Neural cell (in vitro differentiated cells): ENCODE data around the gene DHRS1. TPM values are rescaled to one million over a fixed set of nuclear protein-coding genes. Genes with fewer than 3 reads are reported as not detected.

Experiments used
- H2AFZ ChIP-seq: fragments of 200-600, 300-800 bp; sonication (generic), shearing (Covaris generic); 2 replicates; pipeline ENCODE4 v1.6.0; 2014; ENCODE audit warnings: low read depth, mild to moderate bottlenecking, antibody characterized with exemption, low read length, moderate library complexity
- H3F3A ChIP-seq: fragments of 200-600 bp; shearing (Covaris generic); 2 replicates; pipeline ENCODE4 v1.6.1; 2016; ENCODE audit warnings: mild to moderate bottlenecking, moderate library complexity, mixed read lengths, antibody characterized with exemption, low read length; ENCODE audit not compliant: insufficient read depth, poor library complexity, severe bottlenecking
- H3K27ac ChIP-seq: fragments of 200-600, 300-800 bp; sonication (generic), shearing (Covaris generic); 2 replicates; pipeline ENCODE4 v1.5.1; 2014; ENCODE audit warnings: mild to moderate bottlenecking, low read length, moderate library complexity
- H3K27me3 ChIP-seq: fragments of 300-800, 200-600 bp; sonication (generic), shearing (Covaris generic); 2 replicates; pipeline ENCODE4 v1.6.0; 2014; ENCODE audit warnings: mild to moderate bottlenecking, low read depth, low read length, moderate library complexity; ENCODE audit not compliant: insufficient read depth
- H3K36me3 ChIP-seq: fragments of 300-800, 200-600 bp; sonication (generic), shearing (Covaris generic); 2 replicates; pipeline ENCODE4 v1.5.1; 2014; ENCODE audit warnings: mild to moderate bottlenecking, antibody characterized with exemption, low read length, moderate library complexity; ENCODE audit not compliant: insufficient read depth
- H3K4me2 ChIP-seq: fragments of 300-800, 200-600 bp; sonication (generic), shearing (Covaris generic); 2 replicates; pipeline ENCODE4 v1.6.0; 2014; ENCODE audit warnings: mild to moderate bottlenecking, low read length
- H3K4me3 ChIP-seq: fragments of 300-800, 200-600 bp; sonication (generic), shearing (Covaris generic); 2 replicates; pipeline ENCODE4 v1.5.1; 2014; ENCODE audit warnings: mild to moderate bottlenecking, low read length, moderate library complexity
- H3K79me2 ChIP-seq: fragments of 200-600 bp; shearing (Covaris generic); replicated peaks from 2 replicates; pipeline ENCODE4 v1.6.0; 2014; ENCODE audit warnings: mild to moderate bottlenecking, low read length, moderate library complexity; ENCODE audit not compliant: insufficient read depth
- H3K9ac ChIP-seq: fragments of 300-800, 200-600 bp; sonication (generic), shearing (Covaris generic); 2 replicates; pipeline ENCODE4 v1.6.1; 2016; ENCODE audit warnings: mild to moderate bottlenecking, low read length, mixed read lengths
- H3K9me2 ChIP-seq: fragments of 200-600 bp; shearing (Covaris generic); 2 replicates; pipeline ENCODE4 v1.6.1; 2016; ENCODE audit warnings: mild to moderate bottlenecking, low read length, mixed read lengths; ENCODE audit not compliant: insufficient read depth
- H3K9me3 ChIP-seq: fragments of 200-600, 300-800 bp; sonication (generic), shearing (Covaris generic); 2 replicates; pipeline ENCODE4 v1.6.1; 2016; ENCODE audit warnings: mild to moderate bottlenecking, mixed run types, low read length, moderate library complexity, mixed read lengths
- H4K20me1 ChIP-seq: fragments of 200-600 bp; shearing (Covaris generic); 2 replicates; pipeline ENCODE4 v1.6.1; 2016; ENCODE audit warnings: mild to moderate bottlenecking, mixed run types; ENCODE audit not compliant: insufficient read depth
- EP300 ChIP-seq: fragments of 450-650 bp; conservative IDR thresholded peaks from 2 replicates; pipeline ENCODE4 v1.6.1; 2014; ENCODE audit warnings: antibody characterized with exemption, mild to moderate bottlenecking, moderate library complexity; ENCODE audit not compliant: poor library complexity, severe bottlenecking
- EZH2 ChIP-seq: fragments of 200-600, 300-800 bp; shearing (Covaris generic), sonication (generic); IDR thresholded peaks from 2 replicates; pipeline ENCODE4 v1.6.1; 2014; ENCODE audit warnings: antibody characterized with exemption, low read length, borderline replicate concordance, mild to moderate bottlenecking; ENCODE audit not compliant: insufficient read depth, poor library complexity, severe bottlenecking
- MXI1 ChIP-seq: fragments of 450-650 bp; conservative IDR thresholded peaks from 2 replicates; pipeline ENCODE4 v1.6.1; 2014; ENCODE audit warnings: antibody characterized with exemption, mild to moderate bottlenecking; ENCODE audit not compliant: poor library complexity, severe bottlenecking
- RAD21 ChIP-seq: fragments of 450-650 bp; conservative IDR thresholded peaks from 2 replicates; pipeline ENCODE4 v1.6.1; 2014; ENCODE audit warnings: antibody characterized with exemption, mild to moderate bottlenecking, moderate library complexity
- SMC3 ChIP-seq: fragments of 450-650 bp; conservative IDR thresholded peaks from 2 replicates; pipeline ENCODE4 v1.6.1; 2014; ENCODE audit warnings: antibody characterized with exemption, mild to moderate bottlenecking, moderate library complexity; ENCODE audit not compliant: poor library complexity
- TAF1 ChIP-seq: IDR thresholded peaks from 2 replicates; pipeline ENCODE4 v1.6.1; 2012; ENCODE audit warnings: low read depth
- polyA plus RNA-seq: library from polyadenylated mRNA; depleted of rRNA; stranded (reverse); fragments of >200 nt; gene quantifications from 2 replicates; pipeline ENCODE4 v1.2.3, GENCODE V29; 2014
- TF ChIP-seq, protein P1 (sequence below): fragments of 450-650 bp; IDR thresholded peaks from 2 replicates; pipeline ENCODE4 v1.5.1; 2014; ENCODE audit warnings: antibody characterized with exemption, mild to moderate bottlenecking, moderate library complexity; ENCODE audit not compliant: poor library complexity, severe bottlenecking
- TF ChIP-seq, protein P2 (sequence below): IDR thresholded peaks from 2 replicates; pipeline ENCODE4 v1.6.1; 2012; ENCODE audit warnings: borderline replicate concordance

Gene DHRS1
- polyA plus RNA-seq, 1 donor from 2014 or later = 6.9 TPM

DNA sequence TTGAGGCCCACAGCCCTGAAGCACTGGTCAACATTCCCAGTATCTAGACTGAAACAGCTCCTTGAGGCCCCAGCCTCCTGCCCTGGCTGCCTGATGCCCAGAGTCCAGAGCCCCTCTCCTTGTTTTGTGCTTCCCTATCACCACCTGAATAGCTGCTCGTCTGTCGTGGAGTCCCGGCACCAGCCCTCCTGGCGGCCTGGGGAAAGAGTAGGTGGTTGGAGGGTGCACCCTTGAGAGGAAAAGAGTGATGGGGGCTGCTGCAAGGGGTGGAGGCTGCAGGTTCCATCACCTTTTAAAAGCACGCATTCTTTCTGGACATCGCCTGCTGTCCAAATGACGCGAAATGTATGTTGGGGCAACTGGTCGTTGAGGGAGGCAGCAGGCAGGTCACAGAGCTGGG lies 31.4 kb downstream of the DHRS1 start:
- H3K27ac ChIP-seq = no peak overlapping the region
- no peak overlapping the region for H3K9ac ChIP-seq
- no peak overlapping the region for H3K4me3 ChIP-seq
- no peak overlapping the region for H2AFZ ChIP-seq
- no peaks in the 10 kb centered on the region for H4K20me1 ChIP-seq
- no peaks in the 10 kb centered on the region for H3F3A ChIP-seq
- no peaks in the 10 kb centered on the region for H3K79me2 ChIP-seq
- H3K4me2 ChIP-seq = no peak overlapping the region
- no peaks in the 10 kb centered on the region for H3K36me3 ChIP-seq
- H3K9me3 ChIP-seq = no peaks in the 10 kb centered on the region
- no peaks in the 10 kb centered on the region for H3K27me3 ChIP-seq
- H3K9me2 ChIP-seq = no peaks in the 10 kb centered on the region
- TF ChIP-seq SMC3 (no peak), EP300 (no peak), RAD21 (no peak), EZH2 (no peak)
- TF ChIP-seq, protein P1, sequence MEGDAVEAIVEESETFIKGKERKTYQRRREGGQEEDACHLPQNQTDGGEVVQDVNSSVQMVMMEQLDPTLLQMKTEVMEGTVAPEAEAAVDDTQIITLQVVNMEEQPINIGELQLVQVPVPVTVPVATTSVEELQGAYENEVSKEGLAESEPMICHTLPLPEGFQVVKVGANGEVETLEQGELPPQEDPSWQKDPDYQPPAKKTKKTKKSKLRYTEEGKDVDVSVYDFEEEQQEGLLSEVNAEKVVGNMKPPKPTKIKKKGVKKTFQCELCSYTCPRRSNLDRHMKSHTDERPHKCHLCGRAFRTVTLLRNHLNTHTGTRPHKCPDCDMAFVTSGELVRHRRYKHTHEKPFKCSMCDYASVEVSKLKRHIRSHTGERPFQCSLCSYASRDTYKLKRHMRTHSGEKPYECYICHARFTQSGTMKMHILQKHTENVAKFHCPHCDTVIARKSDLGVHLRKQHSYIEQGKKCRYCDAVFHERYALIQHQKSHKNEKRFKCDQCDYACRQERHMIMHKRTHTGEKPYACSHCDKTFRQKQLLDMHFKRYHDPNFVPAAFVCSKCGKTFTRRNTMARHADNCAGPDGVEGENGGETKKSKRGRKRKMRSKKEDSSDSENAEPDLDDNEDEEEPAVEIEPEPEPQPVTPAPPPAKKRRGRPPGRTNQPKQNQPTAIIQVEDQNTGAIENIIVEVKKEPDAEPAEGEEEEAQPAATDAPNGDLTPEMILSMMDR = no peak
- TF ChIP-seq, protein P2, sequence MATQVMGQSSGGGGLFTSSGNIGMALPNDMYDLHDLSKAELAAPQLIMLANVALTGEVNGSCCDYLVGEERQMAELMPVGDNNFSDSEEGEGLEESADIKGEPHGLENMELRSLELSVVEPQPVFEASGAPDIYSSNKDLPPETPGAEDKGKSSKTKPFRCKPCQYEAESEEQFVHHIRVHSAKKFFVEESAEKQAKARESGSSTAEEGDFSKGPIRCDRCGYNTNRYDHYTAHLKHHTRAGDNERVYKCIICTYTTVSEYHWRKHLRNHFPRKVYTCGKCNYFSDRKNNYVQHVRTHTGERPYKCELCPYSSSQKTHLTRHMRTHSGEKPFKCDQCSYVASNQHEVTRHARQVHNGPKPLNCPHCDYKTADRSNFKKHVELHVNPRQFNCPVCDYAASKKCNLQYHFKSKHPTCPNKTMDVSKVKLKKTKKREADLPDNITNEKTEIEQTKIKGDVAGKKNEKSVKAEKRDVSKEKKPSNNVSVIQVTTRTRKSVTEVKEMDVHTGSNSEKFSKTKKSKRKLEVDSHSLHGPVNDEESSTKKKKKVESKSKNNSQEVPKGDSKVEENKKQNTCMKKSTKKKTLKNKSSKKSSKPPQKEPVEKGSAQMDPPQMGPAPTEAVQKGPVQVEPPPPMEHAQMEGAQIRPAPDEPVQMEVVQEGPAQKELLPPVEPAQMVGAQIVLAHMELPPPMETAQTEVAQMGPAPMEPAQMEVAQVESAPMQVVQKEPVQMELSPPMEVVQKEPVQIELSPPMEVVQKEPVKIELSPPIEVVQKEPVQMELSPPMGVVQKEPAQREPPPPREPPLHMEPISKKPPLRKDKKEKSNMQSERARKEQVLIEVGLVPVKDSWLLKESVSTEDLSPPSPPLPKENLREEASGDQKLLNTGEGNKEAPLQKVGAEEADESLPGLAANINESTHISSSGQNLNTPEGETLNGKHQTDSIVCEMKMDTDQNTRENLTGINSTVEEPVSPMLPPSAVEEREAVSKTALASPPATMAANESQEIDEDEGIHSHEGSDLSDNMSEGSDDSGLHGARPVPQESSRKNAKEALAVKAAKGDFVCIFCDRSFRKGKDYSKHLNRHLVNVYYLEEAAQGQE = no peak

DNA sequence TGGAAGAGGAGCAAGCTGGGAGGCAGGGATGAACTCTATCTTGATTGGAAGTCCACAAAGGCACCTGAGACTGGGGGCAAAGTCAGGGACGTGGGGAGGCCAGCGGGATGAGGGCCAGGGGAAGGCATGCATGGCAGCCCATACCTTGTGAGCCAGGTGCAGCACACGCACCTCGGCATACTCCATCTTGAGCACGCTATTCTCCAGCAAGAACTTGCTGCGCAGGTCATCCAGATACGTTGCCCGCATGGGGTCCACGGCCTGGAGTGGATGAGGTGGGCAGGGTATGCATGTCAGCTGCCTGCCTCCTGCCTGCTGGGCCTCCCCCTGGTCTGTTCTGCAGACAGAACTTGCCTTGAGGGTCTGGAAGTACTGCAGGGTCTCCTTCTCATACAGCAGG lies 32.1 kb downstream of the DHRS1 start:
- Histone ChIP-seq H4K20me1 (no peaks in the 10 kb centered on the region), H3K9me2 (no peaks in the 10 kb centered on the region), H3K79me2 (no peaks in the 10 kb centered on the region), H3K4me2 (no peak overlapping the region), H3K27me3 (no peaks in the 10 kb centered on the region), H3K27ac (no peak overlapping the region), H3K9ac (no peak overlapping the region), H3F3A (no peaks in the 10 kb centered on the region), H3K4me3 (no peak overlapping the region), H2AFZ (no peak overlapping the region), H3K36me3 (no peaks in the 10 kb centered on the region), H3K9me3 (no peaks in the 10 kb centered on the region)
- TF ChIP-seq MXI1 (no peak), EZH2 (no peak), RAD21 (no peak), TAF1 (no peak), SMC3 (no peak)
- TF ChIP-seq, protein P1 = no peak
